DND-41 (cell line): ENCODE measurements around the gene SCGB2B2.

Source experiments
- CTCF ChIP-seq: IDR thresholded peaks from 2 replicates; pipeline ENCODE4 v1.5.1; 2012; ENCODE audit warnings: borderline replicate concordance, low read length, moderate library complexity, mild to moderate bottlenecking; ENCODE audit not compliant: poor library complexity, severe bottlenecking; ENCODE audit errors: extremely low read depth
- EZH2 ChIP-seq: IDR thresholded peaks from 3 replicates; pipeline ENCODE4 v1.6.1; 2012; ENCODE audit warnings: borderline replicate concordance, low read depth, mild to moderate bottlenecking, moderate library complexity, low read length, inconsistent platforms; ENCODE audit not compliant: severe bottlenecking

DNA sequence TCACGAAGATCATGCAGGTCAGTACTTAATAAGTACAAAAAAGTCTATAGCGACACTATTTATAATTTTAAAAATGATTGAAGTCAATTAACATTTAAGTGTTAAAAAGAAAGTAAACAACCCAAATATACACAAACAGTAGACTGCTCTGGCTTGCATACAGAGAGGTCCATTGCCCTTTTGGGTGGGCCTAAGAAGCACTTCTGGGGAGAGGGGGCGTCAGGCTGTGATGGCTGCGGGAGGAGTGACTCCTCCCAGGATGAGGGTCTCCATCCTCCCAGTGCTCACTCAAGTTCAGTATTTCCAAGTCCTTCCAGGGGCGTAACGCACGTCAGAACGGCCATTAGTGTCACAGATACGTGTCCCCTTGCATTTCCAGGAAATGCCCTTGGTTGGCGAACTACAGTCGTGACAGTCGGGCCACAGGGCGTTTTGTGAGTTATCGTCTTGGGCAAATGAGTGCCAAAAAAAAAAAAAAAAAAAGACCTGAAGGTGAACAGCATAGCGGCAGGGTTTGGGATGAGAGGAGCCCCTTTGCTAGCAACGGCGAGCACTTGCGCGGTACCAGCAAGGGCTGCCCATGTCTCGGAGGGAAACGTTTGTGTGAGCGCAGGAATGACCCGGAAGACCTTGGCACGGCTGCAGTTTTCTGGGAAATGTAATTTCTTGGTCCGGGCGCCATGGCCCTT is at the start of gene SCGB2B2:
- TF ChIP-seq CTCF (peak; percentile 19), EZH2 (no peak)
